Vein endothelial cell (primary cell): ENCODE data around the gene CLCN7. TPM values are rescaled to one million over a fixed set of nuclear protein-coding genes. Genes with fewer than 3 reads are reported as not detected.

Source experiments
- total RNA-seq: library from RNA; depleted of rRNA; stranded (reverse); fragments of >200 nt; gene quantifications from 2 replicates; pipeline ENCODE4 v1.2.3, GENCODE V29; 2012

Gene CLCN7
- 57.7 and 96.7 TPM in 2 replicates for total RNA-seq

GRCh38 chr16:1474796-1475551 is at the start of gene CLCN7:
CLCN7 (minus strand) TSS chr16:1475028; CDS start chr16:1474974, 54 bp downstream.

GRCh38 chr16:1492923-1493745 is 18.3 kb upstream of the CLCN7 start, which contains the start of gene TELO2:
TELO2 (plus strand) TSS chr16:1493360; CDS start chr16:1494282, 922 bp downstream.

GRCh38 chr16:1488619-1489018 is 13.8 kb upstream of the CLCN7 start, which contains the start of gene PTX4:
PTX4 (minus strand) TSS chr16:1488944; CDS start chr16:1488909, 35 bp downstream.

GRCh38 chr16:1443980-1444729 is 30.7 kb downstream of the CLCN7 start, which contains the start of gene CCDC154:
CCDC154 (minus strand) TSS chr16:1444556; CDS start chr16:1444322, 234 bp downstream.

GRCh38 chr16:1430759-1431496 is 43.9 kb downstream of the CLCN7 start, which contains the start of gene PERCC1:
PERCC1 (plus strand) TSS chr16:1431078; CDS start chr16:1432594, 1,516 bp downstream.

GRCh38 chr16:1414532-1415260 is 60.1 kb downstream of the CLCN7 start, which contains the start of gene UNKL:
UNKL (minus strand) TSS chr16:1414704; CDS start chr16:1414691, 13 bp downstream.

Other genes starting within 250 kb of the CLCN7 start
- not detected in 2 replicates for gene TPSG1, start 249.8 kb downstream of the CLCN7 start, total RNA-seq
- not detected in 2 replicates for gene TPSB2, start 244.8 kb downstream of the CLCN7 start, total RNA-seq
- not detected in 2 replicates for gene TPSAB1, start 234.3 kb downstream of the CLCN7 start, total RNA-seq
- gene TPSD1, start 219.0 kb downstream of the CLCN7 start, total RNA-seq, result not detected in 2 replicates
- gene UBE2I, start 165.4 kb downstream of the CLCN7 start, total RNA-seq, result 69.9 and 73.2 TPM in 2 replicates
- gene BAIAP3, start 141.4 kb downstream of the CLCN7 start, total RNA-seq, result 0.67 and 0.98 TPM in 2 replicates
- gene TSR3, start 123.2 kb downstream of the CLCN7 start, total RNA-seq, result 51.9 and 69.6 TPM in 2 replicates
- gene GNPTG, start 123.1 kb downstream of the CLCN7 start, total RNA-seq, result 26.6 and 30.1 TPM in 2 replicates
- gene UNKL, start 60.3 kb downstream of the CLCN7 start, total RNA-seq, result 11.4 and 15.9 TPM in 2 replicates
- gene UQCC4, start 54.3 kb downstream of the CLCN7 start, total RNA-seq, result 12.7 and 15.4 TPM in 2 replicates
- gene PERCC1, start 44.0 kb downstream of the CLCN7 start, total RNA-seq, result 0.19 TPM in 1 of 2 replicates, not detected in the other
- gene CCDC154, start 30.5 kb downstream of the CLCN7 start, total RNA-seq, result under 0.01 and 0.10 TPM in 2 replicates
- gene PTX4, start 13.9 kb upstream of the CLCN7 start, total RNA-seq, result 0.19 TPM in 1 of 2 replicates, not detected in the other
- 27.9 and 32.3 TPM in 2 replicates for gene TELO2, start 18.3 kb upstream of the CLCN7 start, total RNA-seq
- 39.1 and 47.4 TPM in 2 replicates for gene TMEM204, start 58.6 kb upstream of the CLCN7 start, total RNA-seq
- 19.9 and 22.2 TPM in 2 replicates for gene IFT140, start 137.0 kb upstream of the CLCN7 start, total RNA-seq
- gene CRAMP1, start 137.3 kb upstream of the CLCN7 start, total RNA-seq, result 19.9 and 20.0 TPM in 2 replicates
- 94.1 and 98.6 TPM in 2 replicates for gene JPT2, start 203.3 kb upstream of the CLCN7 start, total RNA-seq
- 52.2 and 62.4 TPM in 2 replicates for gene MAPK8IP3, start 231.2 kb upstream of the CLCN7 start, total RNA-seq